PC-3 (cell line): ENCODE results near the gene SLC17A7. TPM values are rescaled to one million over a fixed set of nuclear protein-coding genes. Genes with fewer than 3 reads are reported as not detected.
A peak's percentile ranks its signal among the peaks of the same experiment; 100 is the strongest.

Source experiments
- ATAC-seq: fragments of 200-7000 bp; cut with Tn5 transposase; 2 replicates; pipeline ENCODE4 v1.9.1; 2020; ENCODE audit warnings: mild to moderate bottlenecking, moderate library complexity
- BruUV-seq: library from RNA; stranded (reverse); fragments of 400-500 nt; replicated peaks from 2 replicates; lab custom pipeline; 2021; lab: Mats Ljungman, UMichigan
- CTCF ChIA-PET: fragments of 300-600 bp; sonication (Branson Sonifier 250); formaldehyde crosslinking; loops from one replicate; lab custom pipeline; 2022; ENCODE audit warnings: antibody characterized with exemption; lab: Charles Lee
- POLR2A ChIA-PET: fragments of 300-600 bp; sonication (Branson Sonifier 250); formaldehyde crosslinking; loops from one replicate; lab custom pipeline; 2022; ENCODE audit warnings: antibody characterized with exemption; ENCODE audit not compliant: unreplicated experiment; lab: Charles Lee
- DNase-seq: peaks from one replicate; pipeline ENCODE4 v3.0.0-alpha.2; 2015
- H2AFZ ChIP-seq: fragments of 300-600 bp; sonication (generic); 2 replicates; pipeline ENCODE4 v1.6.0; 2016; ENCODE audit warnings: antibody characterized with exemption, low read length
- H3F3A ChIP-seq: fragments of 300-600 bp; sonication (generic); one replicate; pipeline ENCODE4 v1.6.0; 2017; ENCODE audit warnings: antibody characterized with exemption, low read length, control low read depth, mild to moderate bottlenecking; ENCODE audit not compliant: unreplicated experiment
- H3K27ac ChIP-seq: fragments of 300-600 bp; sonication (generic); 2 replicates; pipeline ENCODE4 v1.5.1; 2016; ENCODE audit warnings: mild to moderate bottlenecking, low read length
- H3K27me3 ChIP-seq: fragments of 300-600 bp; sonication (generic); 2 replicates; pipeline ENCODE4 v1.6.1; 2016; ENCODE audit warnings: low read length, mixed read lengths
- H3K36me3 ChIP-seq: fragments of 300-600 bp; sonication (generic); 2 replicates; pipeline ENCODE4 v1.6.1; 2016; ENCODE audit warnings: low read depth, mixed run types, low read length, mixed read lengths
- H3K4me1 ChIP-seq: fragments of 300-600 bp; sonication (generic); 2 replicates; pipeline ENCODE4 v1.5.1; 2016; ENCODE audit warnings: low read length; ENCODE audit not compliant: insufficient read depth
- H3K4me2 ChIP-seq: fragments of 300-600 bp; sonication (generic); 2 replicates; pipeline ENCODE4 v1.6.0; 2016; ENCODE audit warnings: low read length
- H3K4me3 ChIP-seq: fragments of 300-600 bp; sonication (generic); 2 replicates; pipeline ENCODE4 v1.5.1; 2016; ENCODE audit warnings: mild to moderate bottlenecking, low read length, mixed read lengths
- H3K79me2 ChIP-seq: fragments of 300-600 bp; sonication (generic); 2 replicates; pipeline ENCODE4 v1.6.1; 2017; ENCODE audit warnings: low read length, mixed read lengths
- H3K9ac ChIP-seq: fragments of 300-600 bp; sonication (generic); 2 replicates; pipeline ENCODE4 v1.6.0; 2016; ENCODE audit warnings: mild to moderate bottlenecking, low read length
- H3K9me2 ChIP-seq: fragments of 300-600 bp; sonication (generic); replicated peaks from 2 replicates; pipeline ENCODE4 v1.6.1; 2016; ENCODE audit warnings: mixed run types, low read length, mixed read lengths
- H3K9me3 ChIP-seq: fragments of 300-600 bp; sonication (generic); 2 replicates; pipeline ENCODE4 v1.6.1; 2016; ENCODE audit warnings: low read length, mixed read lengths
- H4K20me1 ChIP-seq: fragments of 300-600 bp; sonication (generic); 2 replicates; pipeline ENCODE4 v1.6.1; 2016; ENCODE audit warnings: low read length, mixed read lengths
- CTCF ChIP-seq: fragments of 300-600 bp; sonication (generic); conservative IDR thresholded peaks from 2 replicates; pipeline ENCODE4 v1.5.1; 2017; ENCODE audit warnings: antibody characterized with exemption, low read depth, mild to moderate bottlenecking, low read length
- EZH2 ChIP-seq: fragments of 300-600 bp; sonication (generic); IDR thresholded peaks from one replicate; pipeline ENCODE4 v1.6.1; 2017; ENCODE audit warnings: antibody characterized with exemption, mild to moderate bottlenecking, low read length; ENCODE audit not compliant: unreplicated experiment
- EZH2phosphoT487 ChIP-seq: fragments of 300-600 bp; sonication (generic); IDR thresholded peaks from 2 replicates; pipeline ENCODE4 v1.6.1; 2018; ENCODE audit warnings: mild to moderate bottlenecking, antibody characterized with exemption, low read length, borderline replicate concordance
- intact Hi-C: fragments of 100-400 bp; cut with micrococcal nuclease; formaldehyde crosslinking; loops from 2 replicates; pipeline ENCODE4 v1.9.0; 2023
- total RNA-seq: library from RNA; depleted of rRNA; stranded (reverse); fragments of >200 nt; gene quantifications from 2 replicates; pipeline ENCODE4 v1.2.3, GENCODE V29; 2014

The SLC17A7 gene
- total RNA-seq, 1 experiment from 2014 or later, result 0.11 TPM

GRCh38 chr19:49391581-49392399 lies 49.5 kb downstream of the SLC17A7 start:
- H3K9me2 ChIP-seq, result no peaks in the 10 kb centered on the region

GRCh38 chr19:49390929-49391359 lies 50.4 kb downstream of the SLC17A7 start:
- H3K9me2 ChIP-seq, result no peaks in the 10 kb centered on the region
- BruUV-seq, result no TSS peak
- no peak overlapping the region for H2AFZ ChIP-seq
- H3K79me2 ChIP-seq, result no peaks in the 10 kb centered on the region
- ATAC-seq (no peak), DNase-seq (no peak)
- no peak overlapping the region for H3K9ac ChIP-seq
- 0 out of 2 replicates have a peak, but pooled peaks cover 3% of the 10 kb centered on the region for H3K4me1 ChIP-seq
- no peak overlapping the region for H3K27ac ChIP-seq
- H3K27me3 ChIP-seq, result no peaks in the 10 kb centered on the region
- TF ChIP-seq CTCF (no peak), EZH2 (no peak), EZH2phosphoT487 (no peak)
- no peak overlapping the region for H3K4me3 ChIP-seq
- H4K20me1 ChIP-seq, result no peaks in the 10 kb centered on the region
- no peaks in the 10 kb centered on the region for H3F3A ChIP-seq
- H3K4me2 ChIP-seq, result no peak overlapping the region
- ChIA-PET POLR2A (no interaction called here), CTCF (interaction anchor here (0.5 to 1.4 kb wide), 6 partner anchors 13 to 144 kb away, joined by 3 to 6 read pairs (median 5); no protein-coding TSS in a partner anchor)
- no peaks in the 10 kb centered on the region for H3K9me3 ChIP-seq
- intact Hi-C loops, result no loop called here
- H3K36me3 ChIP-seq, result no peaks in the 10 kb centered on the region

More at GRCh38 chr19:49391581-49392399, 49.5 kb downstream of the SLC17A7 start:
- Histone ChIP-seq H3K27me3 (no peaks in the 10 kb centered on the region), H4K20me1 (no peaks in the 10 kb centered on the region), H3K9me3 (no peaks in the 10 kb centered on the region), H3K79me2 (no peaks in the 10 kb centered on the region), H3K36me3 (no peaks in the 10 kb centered on the region), H3K4me1 (0 out of 2 replicates have a peak, but pooled peaks cover 3% of the 10 kb centered on the region), H3K4me2 (peak overlapping the region; percentile 48), H3K9ac (no peak overlapping the region), H3K4me3 (no peak overlapping the region), H3F3A (no peaks in the 10 kb centered on the region), H3K27ac (no peak overlapping the region), H2AFZ (peak overlapping the region; percentile 56; the same call in 1 of the 2 replicates)
- ChIA-PET POLR2A (no interaction called here), CTCF (interaction anchor here (0.5 to 1.4 kb wide), 9 partner anchors 12 to 250 kb away, joined by 3 to 6 read pairs (median 4); partner anchors contain the start of gene SCAF1)
- TF ChIP-seq EZH2phosphoT487 (no peak), CTCF (peak; percentile 99)
- BruUV-seq, result no TSS peak
- DNase-seq, result peak; percentile 95
- intact Hi-C loops, result loop anchor here (1.0 to 2.0 kb wide), 2 partner anchors 29 to 52 kb away; partner anchors contain the start of genes DKKL1 and TEAD2
- peak; percentile 99 for ATAC-seq
